Trophoblast cell (in vitro differentiated cells and primary cell): ENCODE results near the gene SMAD3.

ENCODE experiments used
- DNase-seq, 2 donors: peaks; one replicate each; pipeline ENCODE4 v3.0.0-alpha.2; 2016
- H2AFZ ChIP-seq: 2 replicates; pipeline ENCODE4 v1.6.1; 2013; ENCODE audit warnings: low read length, moderate library complexity, mild to moderate bottlenecking; ENCODE audit not compliant: insufficient read depth, poor library complexity
- H2AK5ac ChIP-seq: 2 replicates; pipeline ENCODE4 v1.6.1; 2013; ENCODE audit warnings: mild to moderate bottlenecking, low read length
- H2BK120ac ChIP-seq: 2 replicates; pipeline ENCODE4 v1.6.1; 2013; ENCODE audit warnings: low read length, mild to moderate bottlenecking, moderate library complexity; ENCODE audit not compliant: insufficient read depth, poor library complexity
- H2BK12ac ChIP-seq: 2 replicates; pipeline ENCODE4 v1.6.1; 2013; ENCODE audit warnings: mild to moderate bottlenecking, low read length, moderate library complexity
- H2BK5ac ChIP-seq: 2 replicates; pipeline ENCODE4 v1.6.1; 2013; ENCODE audit warnings: low read length, low read depth, moderate library complexity, mild to moderate bottlenecking; ENCODE audit not compliant: poor library complexity
- H3K14ac ChIP-seq: 2 replicates; pipeline ENCODE4 v1.6.1; 2013; ENCODE audit warnings: mild to moderate bottlenecking, low read length
- H3K18ac ChIP-seq: 2 replicates; pipeline ENCODE4 v1.6.1; 2013; ENCODE audit warnings: mild to moderate bottlenecking, low read length
- H3K23ac ChIP-seq: 2 replicates; pipeline ENCODE4 v1.6.1; 2013; ENCODE audit warnings: low read length
- H3K27ac ChIP-seq: 2 replicates; pipeline ENCODE4 v1.5.1; 2013; ENCODE audit warnings: low read depth, mild to moderate bottlenecking, inconsistent platforms, low read length, moderate library complexity
- H3K27me3 ChIP-seq: 2 replicates; pipeline ENCODE4 v1.6.1; 2013; ENCODE audit warnings: inconsistent platforms, mild to moderate bottlenecking, low read length, moderate library complexity; ENCODE audit not compliant: insufficient read depth
- H3K36me3 ChIP-seq, 2 experiments: 1 replicate in 1 of 2; 2 replicates in 1 of 2; pipeline ENCODE4 v1.6.1; 2013; ENCODE audit warnings: low read length in 2 of 2, mild to moderate bottlenecking in 2 of 2, moderate library complexity in 1 of 2; ENCODE audit not compliant: insufficient read depth in 2 of 2, control insufficient read depth in 1 of 2
- H3K4ac ChIP-seq: 2 replicates; pipeline ENCODE4 v1.6.1; 2013; ENCODE audit warnings: low read depth, mild to moderate bottlenecking, low read length, moderate library complexity
- H3K4me1 ChIP-seq, 2 experiments: 1 replicate in 1 of 2; 2 replicates in 1 of 2; pipeline ENCODE4 v1.6.1; 2013; ENCODE audit warnings: low read length in 2 of 2, mild to moderate bottlenecking in 2 of 2, moderate library complexity in 1 of 2; ENCODE audit not compliant: insufficient read depth in 2 of 2, control insufficient read depth in 1 of 2
- H3K4me2 ChIP-seq: 2 replicates; pipeline ENCODE4 v1.6.1; 2013; ENCODE audit warnings: inconsistent platforms, mild to moderate bottlenecking, low read length, moderate library complexity
- H3K4me3 ChIP-seq: 2 replicates; pipeline ENCODE4 v1.5.1; 2013; ENCODE audit warnings: mild to moderate bottlenecking, low read depth, low read length, inconsistent platforms
- H3K79me1 ChIP-seq: one replicate; pipeline ENCODE4 v1.6.1; 2013; ENCODE audit warnings: low read length
- H3K79me2 ChIP-seq: 2 replicates; pipeline ENCODE4 v1.6.1; 2013; ENCODE audit warnings: low read length, mild to moderate bottlenecking; ENCODE audit not compliant: control insufficient read depth, insufficient read depth, poor library complexity
- H3K9ac ChIP-seq: 2 replicates; pipeline ENCODE4 v1.6.1; 2013; ENCODE audit warnings: mild to moderate bottlenecking, low read length
- H3K9me3 ChIP-seq: 2 replicates; pipeline ENCODE4 v1.6.1; 2013; ENCODE audit warnings: low read depth, mild to moderate bottlenecking, control low read depth, inconsistent platforms, low read length; ENCODE audit not compliant: insufficient read depth
- H4K12ac ChIP-seq: 2 replicates; pipeline ENCODE4 v1.6.1; 2013; ENCODE audit warnings: low read depth, mild to moderate bottlenecking, low read length, moderate library complexity
- H4K8ac ChIP-seq: 2 replicates; pipeline ENCODE4 v1.6.1; 2013; ENCODE audit warnings: low read depth, mild to moderate bottlenecking, low read length, moderate library complexity
- H4K91ac ChIP-seq: one replicate; pipeline ENCODE4 v1.6.1; 2013; ENCODE audit warnings: low read depth, mild to moderate bottlenecking, low read length, moderate library complexity
- WGBS: extraction: QIAGEN DNeasy Blood & Tissue Kit; methylation state at CpG from one replicate; pipeline ENCODE4 v1.1.7; 2013; ENCODE audit warnings: missing lambda C conversion rate; ENCODE audit not compliant: insufficient read length, insufficient coverage; ENCODE audit errors: extremely low coverage; 5-methylcytosine and 5-hydroxymethylcytosine counted together

Gene SMAD3

DNA sequence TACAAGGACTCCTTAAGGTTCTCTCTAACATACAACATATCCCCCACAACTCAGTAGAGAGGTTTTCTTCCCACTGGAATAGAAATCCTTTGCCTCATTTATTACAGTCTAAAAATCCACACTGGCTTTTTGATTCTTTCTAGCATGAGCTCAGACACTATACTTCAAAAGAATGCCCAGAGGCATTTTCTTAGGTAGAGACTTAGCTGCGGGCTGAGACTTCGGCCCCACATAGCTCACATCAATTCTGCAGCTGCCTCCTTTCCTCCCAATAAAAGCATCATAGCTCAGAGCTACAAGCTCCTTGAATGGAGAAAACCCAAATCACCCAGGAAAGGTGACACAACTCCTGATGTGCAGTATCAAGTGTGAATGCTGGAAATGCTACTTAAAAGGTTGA, 136.7 kb downstream of the SMAD3 start:
- Histone ChIP-seq H2BK12ac (no peak overlapping the region), H3K36me3 (peaks cover 3 to 12% of the 10 kb centered on the region in 2 experiments), H4K12ac (no peak overlapping the region), H3K4me2 (no peak overlapping the region), H3K18ac (no peak overlapping the region), H2BK120ac (no peak overlapping the region), H3K4me3 (no peak overlapping the region), H4K8ac (no peak overlapping the region), H3K79me2 (no peaks in the 10 kb centered on the region), H3K27me3 (no peaks in the 10 kb centered on the region), H2BK5ac (no peak overlapping the region), H3K9me3 (peaks cover 1% of the 10 kb centered on the region), H2AK5ac (no peak overlapping the region), H3K4ac (no peak overlapping the region), H3K14ac (no peak overlapping the region), H2AFZ (no peak overlapping the region), H3K27ac (no peak overlapping the region), H3K4me1 (peaks cover 3 to 10% of the 10 kb centered on the region in 2 experiments), H3K79me1 (no peaks in the 10 kb centered on the region), H4K91ac (no peak overlapping the region), H3K9ac (no peak overlapping the region), H3K23ac (no peak overlapping the region)
- peak; percentile 51 to 89 for DNase-seq
- no CpG with 5 or more reads among the region's 2 CpGs for WGBS

DNA sequence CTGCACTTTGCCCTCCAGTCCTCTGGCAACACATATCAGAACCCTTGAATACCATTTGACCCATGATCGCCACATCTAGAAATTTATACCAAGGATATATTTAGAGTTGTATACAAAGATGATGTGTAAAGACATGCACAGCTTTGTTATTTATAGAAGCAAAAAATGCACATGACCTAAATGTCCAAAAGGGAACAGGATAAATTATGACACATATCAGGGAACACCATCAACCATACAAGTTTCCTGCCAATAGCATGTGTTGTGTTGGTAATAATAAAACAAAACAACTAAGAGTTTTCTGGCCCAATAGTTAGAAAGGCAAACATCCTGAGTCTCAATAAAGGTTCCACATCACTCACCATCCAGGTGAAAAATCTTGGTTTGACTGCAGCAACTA, 137.6 kb downstream of the SMAD3 start:
- DNase-seq = no peak
- no peak overlapping the region for H3K4me3 ChIP-seq
- no peak overlapping the region for H3K23ac ChIP-seq
- H4K12ac ChIP-seq = no peak overlapping the region
- no peak overlapping the region for H3K4ac ChIP-seq
- H3K4me2 ChIP-seq = no peak overlapping the region
- no peaks in the 10 kb centered on the region for H3K79me1 ChIP-seq
- no peak overlapping the region for H4K8ac ChIP-seq
- H3K9me3 ChIP-seq = peaks cover 1% of the 10 kb centered on the region
- no peaks in the 10 kb centered on the region for H3K79me2 ChIP-seq
- peaks cover 3 to 10% of the 10 kb centered on the region in 2 experiments for H3K4me1 ChIP-seq
- no peak overlapping the region for H3K9ac ChIP-seq
- no peak overlapping the region for H3K27ac ChIP-seq
- no CpG with 5 or more reads among the region's 1 CpG for WGBS
- H2AK5ac ChIP-seq = no peak overlapping the region
- no peak overlapping the region for H2BK120ac ChIP-seq
- H3K18ac ChIP-seq = no peak overlapping the region
- H2AFZ ChIP-seq = no peak overlapping the region
- H3K36me3 ChIP-seq = peaks cover 3 to 12% of the 10 kb centered on the region in 2 experiments
- no peak overlapping the region for H4K91ac ChIP-seq
- H2BK12ac ChIP-seq = no peak overlapping the region
- H2BK5ac ChIP-seq = no peak overlapping the region
- no peak overlapping the region for H3K14ac ChIP-seq
- H3K27me3 ChIP-seq = no peaks in the 10 kb centered on the region

DNA sequence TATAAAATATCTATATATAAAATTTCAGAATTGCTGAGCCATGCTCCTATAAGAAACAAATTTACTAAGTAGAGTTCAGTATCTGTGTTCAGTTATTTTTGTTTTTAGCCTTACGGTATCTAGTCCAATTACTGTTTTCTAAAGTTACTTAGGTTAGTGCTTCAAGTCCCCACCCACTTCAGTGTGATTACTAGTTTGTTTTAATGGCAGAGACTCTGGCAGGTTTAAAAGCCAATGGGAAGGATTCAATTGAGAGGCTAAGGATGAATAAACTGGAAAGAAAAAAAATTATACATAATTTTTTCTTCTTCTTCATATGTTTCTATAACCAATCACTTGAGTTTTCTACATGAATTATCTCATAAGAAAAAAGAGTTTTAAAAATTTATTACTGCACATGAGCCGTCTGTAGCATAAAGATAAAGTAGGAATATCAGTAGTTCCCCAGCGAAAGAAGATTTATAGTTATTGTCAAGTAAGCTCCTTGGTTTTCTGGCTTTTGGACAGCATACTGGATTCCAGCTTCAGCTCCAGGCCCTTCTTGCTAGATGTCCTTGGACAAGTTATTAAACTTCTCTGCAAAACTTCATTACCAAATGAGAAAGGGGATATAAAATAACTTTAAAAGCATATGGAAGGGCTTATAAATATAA, 142.3 kb downstream of the SMAD3 start:
- Histone ChIP-seq H3K27ac (no peak overlapping the region), H2BK120ac (no peak overlapping the region), H3K9ac (no peak overlapping the region), H3K4me1 (no peaks in the 10 kb centered on the region), H3K9me3 (peaks cover 1% of the 10 kb centered on the region), H3K18ac (no peak overlapping the region), H3K4me2 (no peak overlapping the region), H3K27me3 (no peaks in the 10 kb centered on the region), H2AFZ (no peak overlapping the region), H3K4ac (no peak overlapping the region), H3K4me3 (no peak overlapping the region), H3K36me3 (peaks cover 6 to 11% of the 10 kb centered on the region in 2 experiments), H4K91ac (no peak overlapping the region), H4K8ac (no peak overlapping the region), H3K14ac (no peak overlapping the region), H3K23ac (no peak overlapping the region), H3K79me1 (no peaks in the 10 kb centered on the region), H2BK12ac (no peak overlapping the region), H2BK5ac (no peak overlapping the region), H2AK5ac (no peak overlapping the region), H3K79me2 (no peaks in the 10 kb centered on the region), H4K12ac (no peak overlapping the region)
- DNase-seq = no peak
- no CpG with 5 or more reads among the region's 3 CpGs for WGBS

DNA sequence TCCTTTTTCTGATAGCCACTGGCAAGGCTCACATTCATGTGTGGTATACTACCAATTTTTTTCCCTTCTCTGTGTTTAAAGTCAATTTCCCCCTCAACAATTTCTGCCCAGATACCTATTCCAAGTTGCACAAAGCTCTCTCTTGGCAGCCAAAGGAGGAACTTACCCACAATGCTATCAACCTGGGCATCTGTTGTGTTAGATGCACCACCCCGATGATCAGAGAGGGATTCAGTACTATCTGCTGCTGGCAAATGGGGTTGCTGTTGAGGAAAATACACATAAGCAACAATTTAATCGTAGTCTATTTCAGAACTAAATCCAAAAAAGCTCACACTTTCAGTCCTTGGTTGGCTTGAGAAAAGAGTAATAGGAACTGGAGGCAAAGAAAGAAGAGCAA, 143.0 kb downstream of the SMAD3 start:
- Histone ChIP-seq H3K9ac (no peak overlapping the region), H3K79me2 (no peaks in the 10 kb centered on the region), H2AFZ (no peak overlapping the region), H3K23ac (no peak overlapping the region), H3K27me3 (no peaks in the 10 kb centered on the region), H2AK5ac (no peak overlapping the region), H3K9me3 (peaks cover 1% of the 10 kb centered on the region), H3K79me1 (no peaks in the 10 kb centered on the region), H2BK12ac (no peak overlapping the region), H3K14ac (no peak overlapping the region), H3K4ac (no peak overlapping the region), H3K4me3 (no peak overlapping the region), H2BK5ac (no peak overlapping the region), H3K27ac (no peak overlapping the region), H4K91ac (no peak overlapping the region), H3K36me3 (peaks cover 6 to 11% of the 10 kb centered on the region in 2 experiments), H2BK120ac (no peak overlapping the region), H4K12ac (no peak overlapping the region), H3K18ac (no peak overlapping the region), H4K8ac (no peak overlapping the region), H3K4me1 (no peaks in the 10 kb centered on the region), H3K4me2 (no peak overlapping the region)
- no CpG with 5 or more reads among the region's 2 CpGs for WGBS
- DNase-seq = no peak
